HepG2 (cell line): ENCODE results near the gene SLC4A5. TPM values are rescaled to one million over a fixed set of nuclear protein-coding genes. Genes with fewer than 3 reads are reported as not detected.
A peak's percentile ranks its signal among the peaks of the same experiment; 100 is the strongest.

ENCODE experiments used
- ATF1 ChIP-seq: IDR thresholded peaks from 2 replicates; pipeline ENCODE4 v1.6.1; 2016; ENCODE audit warnings: mild to moderate bottlenecking, control low read depth
- CAMTA2 ChIP-seq: sonication (generic); formaldehyde crosslinking; IDR thresholded peaks from 2 replicates; pipeline ENCODE4 v1.4.0; 2020; ENCODE audit warnings: mild to moderate bottlenecking, missing genetic modification reagents, borderline replicate concordance
- CSRNP1 ChIP-seq: sonication (generic); formaldehyde crosslinking; IDR thresholded peaks from 2 replicates; pipeline ENCODE4 v1.8.1; 2023; ENCODE audit warnings: mild to moderate bottlenecking, missing genetic modification reagents
- GATAD1 ChIP-seq: IDR thresholded peaks from 2 replicates; pipeline ENCODE4 v1.6.1; 2016; ENCODE audit warnings: missing genetic modification reagents, missing compliant biosample characterization
- HMGXB4 ChIP-seq, 2 experiments: sonication (generic) in 1 of 2; formaldehyde crosslinking in 1 of 2; IDR thresholded peaks; 2 replicates each; pipeline versions ENCODE4 v1.4.0 to v1.6.1; 2018 to 2020; ENCODE audit warnings: missing genetic modification reagents in 2 of 2, borderline replicate concordance in 1 of 2, low read depth in 1 of 2, mild to moderate bottlenecking in 1 of 2, missing biosample characterization in 1 of 2
- MXD1 ChIP-seq: sonication (generic); formaldehyde crosslinking; IDR thresholded peaks from 2 replicates; pipeline ENCODE4 v1.4.0; 2020; ENCODE audit warnings: mild to moderate bottlenecking, missing genetic modification reagents
- NCOA5 ChIP-seq: sonication (generic); formaldehyde crosslinking; IDR thresholded peaks from 2 replicates; pipeline ENCODE4 v1.4.0; 2020; ENCODE audit warnings: missing genetic modification reagents
- RAD21 ChIP-seq: fragments of 450-650 bp; formaldehyde crosslinking; IDR thresholded peaks from 2 replicates; pipeline ENCODE4 v1.5.0; 2020; ENCODE audit warnings: mild to moderate bottlenecking
- SKIL ChIP-seq: sonication (generic); formaldehyde crosslinking; IDR thresholded peaks from 2 replicates; pipeline ENCODE4 v1.8.0; 2022; ENCODE audit warnings: missing genetic modification reagents, mild to moderate bottlenecking, moderate library complexity, borderline replicate concordance
- TOE1 ChIP-seq: sonication (generic); formaldehyde crosslinking; IDR thresholded peaks from 2 replicates; pipeline ENCODE4 v1.4.0; 2020; ENCODE audit warnings: mild to moderate bottlenecking, missing genetic modification reagents
- ZKSCAN1 ChIP-seq: fragments of 150-350 bp; IDR thresholded peaks from 2 replicates; pipeline ENCODE4 v1.6.1; 2014; ENCODE audit warnings: low read length
- ZNF275 ChIP-seq: sonication (generic); formaldehyde crosslinking; IDR thresholded peaks from 2 replicates; pipeline ENCODE4 v1.8.0; 2022; ENCODE audit warnings: missing genetic modification reagents, mild to moderate bottlenecking, inconsistent platforms, borderline replicate concordance
- ZNF337 ChIP-seq: sonication (generic); formaldehyde crosslinking; IDR thresholded peaks from 2 replicates; pipeline ENCODE4 v1.5.1; 2020; ENCODE audit warnings: missing genetic modification reagents, low read depth, mild to moderate bottlenecking, borderline replicate concordance
- ZNF569 ChIP-seq: sonication (generic); formaldehyde crosslinking; IDR thresholded peaks from 2 replicates; pipeline ENCODE4 v1.5.0; 2020; ENCODE audit warnings: mild to moderate bottlenecking, missing genetic modification reagents, moderate library complexity, borderline replicate concordance
- ZNF574 ChIP-seq: sonication (generic); formaldehyde crosslinking; IDR thresholded peaks from 2 replicates; pipeline ENCODE4 v1.4.0; 2020; ENCODE audit warnings: missing genetic modification reagents
- ZNF639 ChIP-seq: conservative IDR thresholded peaks from 2 replicates; pipeline ENCODE4 v1.6.1; 2018; ENCODE audit warnings: missing genetic modification reagents
- polyA plus RNA-seq, 8 experiments: library from polyadenylated mRNA; depleted of rRNA in 3 of 8; stranded (reverse) in 7 of 8; unstranded in 1 of 8; fragments of >200 nt; fragmentation: Illumina TruSeq in 4 of 8; extraction: Trizol in 4 of 8; gene quantifications; 2 replicates each; pipeline versions ENCODE4 v1.2.1 to v1.2.3, GENCODE V29; 2011 to 2016; ENCODE audit warnings: low read depth in 4 of 8, missing spikeins in 1 of 8, mixed read lengths in 1 of 8; ENCODE audit not compliant: insufficient read depth in 1 of 8
- total RNA-seq, 5 experiments: library from RNA; depleted of rRNA; stranded (reverse); fragments of >200 nt; fragmentation: Illumina TruSeq; extraction: Trizol; gene quantifications; 2 replicates each; pipeline ENCODE4 v1.2.3, GENCODE V29; 2016; ENCODE audit warnings: low read depth in 1 of 5

Gene SLC4A5
- total and polyA plus RNA-seq, 2 of the 13 experiments (the other 11 are each of a cell fraction or from before 2014, with no cell fraction given) = 0.50 TPM; not detected in 1

GRCh38 chr2:74261204-74261864 lies 81.9 kb downstream of the SLC4A5 start (continued):
- no peak for TF ChIP-seq MXD1 (CRISPR knock-in tag)
- TF ChIP-seq SKIL = no peak
- peak in 1 of 2 experiments; percentile 28; a peak in 1 of 4 replicates for TF ChIP-seq HMGXB4 (CRISPR knock-in tag; IDR thresholded peaks at IDR 0.05; ENCODE audit: borderline replicate concordance in 1 of 2, low read depth in 1 of 2)
- TF ChIP-seq ZNF569 (CRISPR knock-in tag) = no peak
- TF ChIP-seq ZNF275 (CRISPR knock-in tag) = no peak
- TF ChIP-seq ATF1 (CRISPR knock-in tag) = no peak
- no peak for TF ChIP-seq ZKSCAN1
- TF ChIP-seq CSRNP1 = no peak
- no peak for TF ChIP-seq ZNF337
- no peak for TF ChIP-seq ZNF639 (CRISPR knock-in tag)
- TF ChIP-seq ZNF574 (CRISPR knock-in tag) = 0 out of 2 replicates have a peak, but pooled peaks have one; percentile 33
- TF ChIP-seq RAD21 (CRISPR knock-in tag) = peak; percentile 45; the same call in 1 of the 2 replicates
- 0 out of 2 replicates have a peak, but pooled peaks have one; percentile 35 for TF ChIP-seq GATAD1
- no peak for TF ChIP-seq NCOA5 (CRISPR knock-in tag)
- no peak for TF ChIP-seq CAMTA2
- no peak for TF ChIP-seq TOE1 (CRISPR knock-in tag)
